Epithelial cell of proximal tubule (primary cell): ENCODE measurements around the gene BUB3. TPM values are rescaled to one million over a fixed set of nuclear protein-coding genes. Genes with fewer than 3 reads are reported as not detected.

Source experiments
- DNase-seq: peaks from one replicate; pipeline ENCODE4 v3.0.0-alpha.2; 2011; ENCODE audit warnings: low read depth
- H3K4me3 ChIP-seq: 2 replicates; pipeline ENCODE4 v1.5.1; 2011; ENCODE audit warnings: low read depth, mild to moderate bottlenecking, low read length
- CTCF ChIP-seq: conservative IDR thresholded peaks from 2 replicates; pipeline ENCODE4 v1.5.1; 2012; ENCODE audit warnings: low read depth, mild to moderate bottlenecking, low read length
- total RNA-seq: library from RNA; depleted of rRNA; stranded (reverse); fragments of >200 nt; gene quantifications from 2 replicates; pipeline ENCODE4 v1.2.3, GENCODE V29; 2015

BUB3 gene
- 128 and 226 TPM in 2 replicates for total RNA-seq

GRCh38 chr10:123154092-123154710 lies at the start of gene BUB3:
Gene BUB3 (plus strand): TSS chr10:123154402. CDS start chr10:123154918, 516 bp downstream.
- H3K4me3 ChIP-seq = peak within 1 kb of the TSS; percentile 94
- no peak for TF ChIP-seq CTCF
- peak; percentile 97 for DNase-seq

- no peak overlapping the region for H3K4me3 ChIP-seq
- no peak for TF ChIP-seq CTCF
- no peak for DNase-seq
These were observed 44.7 kb upstream of the BUB3 start for GRCh38 chr10:123109466-123109865.

GRCh38 chr10:123117644-123118417 lies 36.4 kb upstream of the BUB3 start:
- no peak for DNase-seq
- H3K4me3 ChIP-seq = no peak overlapping the region
- peak; percentile 9 for TF ChIP-seq CTCF

GRCh38 chr10:123119081-123119480 lies 35.1 kb upstream of the BUB3 start:
- TF ChIP-seq CTCF = no peak
- DNase-seq = no peak
- no peak overlapping the region for H3K4me3 ChIP-seq

GRCh38 chr10:123126246-123126645 lies 28.0 kb upstream of the BUB3 start:
- DNase-seq = no peak
- no peak for TF ChIP-seq CTCF
- no peak overlapping the region for H3K4me3 ChIP-seq

GRCh38 chr10:123129618-123130271 lies 24.5 kb upstream of the BUB3 start:
- no peak for DNase-seq

More at GRCh38 chr10:123129618-123130271, 24.5 kb upstream of the BUB3 start:
- H3K4me3 ChIP-seq = no peak overlapping the region
- TF ChIP-seq CTCF = no peak
